Ovary (tissue), 3 donors: Measurements from ENCODE around the gene SLC25A33.

ENCODE experiments used
- CTCF ChIP-seq, 3 donors: fragments of 450-650 bp in 2 of 3; fragments of 200-600 bp in 1 of 3; IDR thresholded peaks; one replicate each; pipeline versions ENCODE4 v1.5.1 to v1.8.0; 2016 to 2022; ENCODE audit warnings: antibody characterized with exemption in 3 of 3, mild to moderate bottlenecking in 1 of 3
- POLR2A ChIP-seq: fragments of 450-650 bp; IDR thresholded peaks from one replicate; pipeline ENCODE4 v1.6.1; 2017; ENCODE audit warnings: antibody characterized with exemption, mild to moderate bottlenecking, moderate library complexity
- donor health status: DM: no; HTN: no; CAD: no.

GRCh38 chr1:9590945-9591668 is 51.8 kb downstream of the SLC25A33 start:
- TF ChIP-seq POLR2A (no peak), CTCF (IDR thresholded peaks at IDR 0.05) (no peak)
